ENCODE results near the gene FBXL13. TPM values are rescaled to one million over a fixed set of nuclear protein-coding genes. Genes with fewer than 3 reads are reported as not detected.

FBXL13 gene
- polyA plus RNA-seq, 1 experiment: 0.95 TPM

GRCh38 chr7:102988631-102989560 lies 85.7 kb downstream of the FBXL13 start:
- ChIA-PET POLR2A (no interaction called here), CTCF (no interaction called here)
- DNase-seq (ENCODE audit: low read depth, low spot score): no peak

DNA sequence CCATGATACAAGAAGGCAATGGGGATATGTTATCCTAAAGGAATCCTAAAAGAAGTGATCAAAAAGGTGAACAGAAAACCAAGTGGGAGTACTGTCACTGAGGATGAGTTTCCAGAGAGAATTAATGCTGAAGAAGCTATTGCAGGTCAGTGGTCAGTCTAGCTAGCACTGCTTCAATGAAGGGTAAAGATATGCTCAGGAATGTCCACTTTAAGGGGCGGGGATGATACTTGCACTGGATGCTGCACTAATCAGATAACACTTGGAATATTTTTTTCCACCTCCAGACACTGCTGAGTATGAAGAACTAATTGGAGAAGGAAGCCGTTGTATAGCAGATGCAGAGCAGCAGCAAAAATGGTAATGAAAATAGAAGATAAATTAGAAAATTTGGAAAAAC lies 86.5 kb downstream of the FBXL13 start:
- ChIA-PET POLR2A (no interaction called here), CTCF (no interaction called here)
- Histone ChIP-seq H3K4me3 (ENCODE audit: low read depth, low read length) (no peak overlapping the region), H3K27me3 (ENCODE audit: control insufficient read depth, insufficient read depth, low read length) (no peaks in the 10 kb centered on the region), H3K27ac (ENCODE audit: low read depth, low read length) (no peak overlapping the region), H3K9me3 (ENCODE audit: control insufficient read depth, insufficient read depth, low read length) (no peaks in the 10 kb centered on the region)
- TF ChIP-seq, protein P1, sequence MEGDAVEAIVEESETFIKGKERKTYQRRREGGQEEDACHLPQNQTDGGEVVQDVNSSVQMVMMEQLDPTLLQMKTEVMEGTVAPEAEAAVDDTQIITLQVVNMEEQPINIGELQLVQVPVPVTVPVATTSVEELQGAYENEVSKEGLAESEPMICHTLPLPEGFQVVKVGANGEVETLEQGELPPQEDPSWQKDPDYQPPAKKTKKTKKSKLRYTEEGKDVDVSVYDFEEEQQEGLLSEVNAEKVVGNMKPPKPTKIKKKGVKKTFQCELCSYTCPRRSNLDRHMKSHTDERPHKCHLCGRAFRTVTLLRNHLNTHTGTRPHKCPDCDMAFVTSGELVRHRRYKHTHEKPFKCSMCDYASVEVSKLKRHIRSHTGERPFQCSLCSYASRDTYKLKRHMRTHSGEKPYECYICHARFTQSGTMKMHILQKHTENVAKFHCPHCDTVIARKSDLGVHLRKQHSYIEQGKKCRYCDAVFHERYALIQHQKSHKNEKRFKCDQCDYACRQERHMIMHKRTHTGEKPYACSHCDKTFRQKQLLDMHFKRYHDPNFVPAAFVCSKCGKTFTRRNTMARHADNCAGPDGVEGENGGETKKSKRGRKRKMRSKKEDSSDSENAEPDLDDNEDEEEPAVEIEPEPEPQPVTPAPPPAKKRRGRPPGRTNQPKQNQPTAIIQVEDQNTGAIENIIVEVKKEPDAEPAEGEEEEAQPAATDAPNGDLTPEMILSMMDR (IDR thresholded peaks at IDR 0.05; ENCODE audit: low read depth, low read length): no peak
- no peak for DNase-seq (ENCODE audit: low read depth, low spot score)

More at GRCh38 chr7:102988631-102989560, 85.7 kb downstream of the FBXL13 start:
- no peak overlapping the region for H3K4me3 ChIP-seq (ENCODE audit: low read depth, low read length)
- H3K27ac ChIP-seq (ENCODE audit: low read depth, low read length): no peak overlapping the region
- TF ChIP-seq, protein P1 (IDR thresholded peaks at IDR 0.05; ENCODE audit: low read depth, low read length): no peak
- H3K9me3 ChIP-seq (ENCODE audit: control insufficient read depth, insufficient read depth, low read length): no peaks in the 10 kb centered on the region
- H3K27me3 ChIP-seq (ENCODE audit: control insufficient read depth, insufficient read depth, low read length): no peaks in the 10 kb centered on the region

DNA sequence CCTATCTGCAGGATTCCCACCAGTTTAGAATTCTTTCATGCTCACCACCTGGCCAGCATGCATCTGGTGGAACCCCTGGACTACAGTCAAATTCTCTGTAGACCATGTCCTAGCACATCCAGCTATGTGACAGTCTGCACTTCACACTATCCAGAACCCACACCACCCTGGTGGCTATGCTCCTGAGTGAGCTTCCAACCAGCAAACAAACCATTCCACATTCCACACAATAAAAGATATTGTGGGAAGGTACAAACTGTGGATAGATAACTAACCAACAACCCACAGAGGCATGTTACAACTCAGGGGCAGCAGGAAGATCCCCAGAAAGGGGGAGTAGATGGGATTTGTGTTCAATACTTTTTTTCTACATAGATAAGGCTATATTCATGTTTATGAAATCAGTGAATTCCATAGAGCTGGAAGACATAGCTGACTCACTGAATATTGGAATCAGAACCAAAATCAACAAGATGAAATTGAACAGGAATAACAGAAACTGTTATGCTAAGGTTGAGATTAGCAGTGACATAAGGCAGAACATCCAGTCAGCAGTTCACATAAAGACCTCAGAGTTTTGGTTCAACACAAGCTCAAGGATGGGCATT lies 89.3 kb downstream of the FBXL13 start:
- no peak for DNase-seq (ENCODE audit: low read depth, low spot score)
- Histone ChIP-seq H3K4me3 (ENCODE audit: low read depth, low read length) (no peak overlapping the region), H3K27ac (ENCODE audit: low read depth, low read length) (no peak overlapping the region), H3K27me3 (ENCODE audit: control insufficient read depth, insufficient read depth, low read length) (no peaks in the 10 kb centered on the region), H3K9me3 (ENCODE audit: control insufficient read depth, insufficient read depth, low read length) (no peaks in the 10 kb centered on the region)
- ChIA-PET CTCF (no interaction called here), POLR2A (no interaction called here)
- TF ChIP-seq, protein P1 (IDR thresholded peaks at IDR 0.05; ENCODE audit: low read depth, low read length): no peak

GRCh38 chr7:102983602-102984001 lies 91.0 kb downstream of the FBXL13 start:
- Histone ChIP-seq H3K27me3 (ENCODE audit: control insufficient read depth, insufficient read depth, low read length) (no peaks in the 10 kb centered on the region), H3K4me3 (ENCODE audit: low read depth, low read length) (no peak overlapping the region), H3K9me3 (ENCODE audit: control insufficient read depth, insufficient read depth, low read length) (no peaks in the 10 kb centered on the region), H3K27ac (ENCODE audit: low read depth, low read length) (no peak overlapping the region)
- TF ChIP-seq, protein P1 (IDR thresholded peaks at IDR 0.05; ENCODE audit: low read depth, low read length): no peak
- CTCF ChIA-PET: no interaction called here
- no peak for DNase-seq (ENCODE audit: low read depth, low spot score)
- POLR2A ChIA-PET: no interaction called here

GRCh38 chr7:102982235-102982634 lies 92.4 kb downstream of the FBXL13 start:
- CTCF ChIA-PET: no interaction called here
- POLR2A ChIA-PET: no interaction called here
- TF ChIP-seq, protein P1 (IDR thresholded peaks at IDR 0.05; ENCODE audit: low read depth, low read length): no peak
- DNase-seq (ENCODE audit: low read depth, low spot score): no peak
- Histone ChIP-seq H3K9me3 (ENCODE audit: control insufficient read depth, insufficient read depth, low read length) (no peaks in the 10 kb centered on the region), H3K4me3 (ENCODE audit: low read depth, low read length) (no peak overlapping the region), H3K27ac (ENCODE audit: low read depth, low read length) (no peak overlapping the region), H3K27me3 (ENCODE audit: control insufficient read depth, insufficient read depth, low read length) (no peaks in the 10 kb centered on the region)

All from AG04450 (cell line).